ENCODE data around the gene RAB28. TPM values are rescaled to one million over a fixed set of nuclear protein-coding genes. Genes with fewer than 3 reads are reported as not detected.

Gene RAB28
- total RNA-seq, 1 experiment from 2014 or later = 17.1 TPM

DNA sequence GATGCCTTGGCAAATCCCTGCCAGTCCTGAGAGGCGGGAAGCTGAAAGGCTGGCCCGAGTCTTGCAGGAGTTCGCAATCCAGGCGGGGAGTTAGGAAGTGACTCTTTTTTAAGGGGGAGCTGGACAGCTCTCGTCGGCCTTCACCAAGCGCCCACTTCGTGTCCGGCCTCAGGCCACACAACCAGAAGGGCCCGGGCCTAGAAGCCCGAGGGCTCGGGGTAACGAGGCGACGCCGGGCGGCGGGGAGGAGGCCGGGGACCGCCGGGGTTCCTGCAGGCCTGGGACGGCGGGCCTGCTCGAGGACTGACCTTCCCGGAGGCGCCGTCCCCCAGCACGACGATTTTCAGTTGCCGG is 395 bp downstream of the RAB28 start:
- ChIA-PET CTCF (interaction anchor here (0.8 to 2.8 kb wide), 5 partner anchors 13 to 631 kb away, joined by 3 to 23 read pairs (median 7); no protein-coding TSS in a partner anchor), POLR2A (interaction anchor here (0.7 to 1.5 kb wide), 5 partner anchors 40 to 60 kb away, joined by 3 to 6 read pairs (median 4); partner anchors contain the start of gene NKX3-2)
- TF ChIP-seq GABPB1 (CRISPR knock-in tag; IDR thresholded peaks at IDR 0.05) = no peak
- TF ChIP-seq, protein P1, sequence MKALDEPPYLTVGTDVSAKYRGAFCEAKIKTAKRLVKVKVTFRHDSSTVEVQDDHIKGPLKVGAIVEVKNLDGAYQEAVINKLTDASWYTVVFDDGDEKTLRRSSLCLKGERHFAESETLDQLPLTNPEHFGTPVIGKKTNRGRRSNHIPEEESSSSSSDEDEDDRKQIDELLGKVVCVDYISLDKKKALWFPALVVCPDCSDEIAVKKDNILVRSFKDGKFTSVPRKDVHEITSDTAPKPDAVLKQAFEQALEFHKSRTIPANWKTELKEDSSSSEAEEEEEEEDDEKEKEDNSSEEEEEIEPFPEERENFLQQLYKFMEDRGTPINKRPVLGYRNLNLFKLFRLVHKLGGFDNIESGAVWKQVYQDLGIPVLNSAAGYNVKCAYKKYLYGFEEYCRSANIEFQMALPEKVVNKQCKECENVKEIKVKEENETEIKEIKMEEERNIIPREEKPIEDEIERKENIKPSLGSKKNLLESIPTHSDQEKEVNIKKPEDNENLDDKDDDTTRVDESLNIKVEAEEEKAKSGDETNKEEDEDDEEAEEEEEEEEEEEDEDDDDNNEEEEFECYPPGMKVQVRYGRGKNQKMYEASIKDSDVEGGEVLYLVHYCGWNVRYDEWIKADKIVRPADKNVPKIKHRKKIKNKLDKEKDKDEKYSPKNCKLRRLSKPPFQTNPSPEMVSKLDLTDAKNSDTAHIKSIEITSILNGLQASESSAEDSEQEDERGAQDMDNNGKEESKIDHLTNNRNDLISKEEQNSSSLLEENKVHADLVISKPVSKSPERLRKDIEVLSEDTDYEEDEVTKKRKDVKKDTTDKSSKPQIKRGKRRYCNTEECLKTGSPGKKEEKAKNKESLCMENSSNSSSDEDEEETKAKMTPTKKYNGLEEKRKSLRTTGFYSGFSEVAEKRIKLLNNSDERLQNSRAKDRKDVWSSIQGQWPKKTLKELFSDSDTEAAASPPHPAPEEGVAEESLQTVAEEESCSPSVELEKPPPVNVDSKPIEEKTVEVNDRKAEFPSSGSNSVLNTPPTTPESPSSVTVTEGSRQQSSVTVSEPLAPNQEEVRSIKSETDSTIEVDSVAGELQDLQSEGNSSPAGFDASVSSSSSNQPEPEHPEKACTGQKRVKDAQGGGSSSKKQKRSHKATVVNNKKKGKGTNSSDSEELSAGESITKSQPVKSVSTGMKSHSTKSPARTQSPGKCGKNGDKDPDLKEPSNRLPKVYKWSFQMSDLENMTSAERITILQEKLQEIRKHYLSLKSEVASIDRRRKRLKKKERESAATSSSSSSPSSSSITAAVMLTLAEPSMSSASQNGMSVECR (CRISPR knock-in tag; IDR thresholded peaks at IDR 0.05; ENCODE audit: borderline replicate concordance) = peak; percentile 64; the same call in 1 of the 2 replicates
- TF ChIP-seq, protein P2, sequence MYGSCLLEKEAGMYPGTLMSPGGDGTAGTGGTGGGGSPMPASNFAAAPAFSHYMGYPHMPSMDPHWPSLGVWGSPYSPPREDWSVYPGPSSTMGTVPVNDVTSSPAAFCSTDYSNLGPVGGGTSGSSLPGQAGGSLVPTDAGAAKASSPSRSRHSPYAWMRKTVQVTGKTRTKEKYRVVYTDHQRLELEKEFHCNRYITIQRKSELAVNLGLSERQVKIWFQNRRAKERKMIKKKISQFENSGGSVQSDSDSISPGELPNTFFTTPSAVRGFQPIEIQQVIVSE (CRISPR knock-in tag; IDR thresholded peaks at IDR 0.05; ENCODE audit: borderline replicate concordance) = no peak
- peak; percentile 40; the same call in 1 of the 2 replicates for TF ChIP-seq TP53 (CRISPR knock-in tag; IDR thresholded peaks at IDR 0.05)
- no peak for TF ChIP-seq ZNF423 (CRISPR knock-in tag; IDR thresholded peaks at IDR 0.05)
- Mint-ChIP-seq H3K4me3 (peak overlapping the region; percentile 91), H3K27me3 (ENCODE audit: low read depth) (peaks cover 13% of the 10 kb centered on the region; the same call in 1 of the 2 replicates), H3K27ac (peak overlapping the region; percentile 89), H3K4me1 (peaks cover 20% of the 10 kb centered on the region), H3K36me3 (no peaks in the 10 kb centered on the region), H3K9me3 (peaks cover 11% of the 10 kb centered on the region)
- DNase-seq (ENCODE audit: low spot score) = peak; percentile 50
- peak; percentile 43 for ATAC-seq

DNA sequence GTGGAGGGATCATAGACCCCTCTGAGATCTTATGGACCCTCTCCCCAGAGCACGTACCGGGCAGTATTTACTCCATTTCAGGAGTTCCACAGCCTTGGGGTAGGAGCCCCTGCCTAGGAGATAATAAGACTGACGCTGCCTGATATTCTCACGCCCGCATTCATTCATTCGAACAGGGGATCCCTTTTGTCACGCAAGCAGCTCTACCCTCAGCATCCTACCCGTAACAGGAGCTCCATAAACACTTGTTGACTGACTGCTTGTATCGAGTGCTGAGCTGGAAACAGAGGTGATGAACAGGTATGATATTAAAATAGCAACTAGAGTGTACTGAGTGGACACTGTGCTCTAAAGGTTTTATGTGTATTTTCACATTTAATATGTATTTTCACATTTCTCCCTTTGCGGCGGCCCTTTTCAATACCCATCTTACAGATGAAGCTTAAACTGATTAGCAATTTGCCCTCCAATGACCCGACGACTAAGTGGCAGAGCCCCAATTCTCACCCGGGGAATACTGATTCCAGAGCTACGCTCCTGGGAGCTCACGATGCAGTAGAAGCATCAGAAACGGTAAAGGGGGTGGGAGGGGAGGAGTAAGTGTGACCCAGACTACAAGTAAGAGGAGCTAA is 888 bp downstream of the RAB28 start:
- no peak for ATAC-seq
- Mint-ChIP-seq H3K27ac (peak overlapping the region; percentile 89), H3K27me3 (ENCODE audit: low read depth) (peaks cover 9% of the 10 kb centered on the region; the same call in 1 of the 2 replicates), H3K9me3 (peaks cover 7% of the 10 kb centered on the region), H3K4me1 (peaks cover 20% of the 10 kb centered on the region), H3K4me3 (peak overlapping the region; percentile 91), H3K36me3 (no peaks in the 10 kb centered on the region)
- ChIA-PET CTCF (interaction anchor here (0.8 to 2.8 kb wide), 5 partner anchors 13 to 630 kb away, joined by 3 to 23 read pairs (median 7); no protein-coding TSS in a partner anchor), POLR2A (interaction anchor here (0.7 to 1.5 kb wide), 5 partner anchors 39 to 61 kb away, joined by 3 to 6 read pairs (median 4); partner anchors contain the start of gene NKX3-2)
- no peak for TF ChIP-seq ETV6 (CRISPR knock-in tag; IDR thresholded peaks at IDR 0.05)
- no peak for TF ChIP-seq NR3C1 (CRISPR knock-in tag; conservative IDR thresholded peaks at IDR 0.05; ENCODE audit: low read depth)
- TF ChIP-seq, protein P3, sequence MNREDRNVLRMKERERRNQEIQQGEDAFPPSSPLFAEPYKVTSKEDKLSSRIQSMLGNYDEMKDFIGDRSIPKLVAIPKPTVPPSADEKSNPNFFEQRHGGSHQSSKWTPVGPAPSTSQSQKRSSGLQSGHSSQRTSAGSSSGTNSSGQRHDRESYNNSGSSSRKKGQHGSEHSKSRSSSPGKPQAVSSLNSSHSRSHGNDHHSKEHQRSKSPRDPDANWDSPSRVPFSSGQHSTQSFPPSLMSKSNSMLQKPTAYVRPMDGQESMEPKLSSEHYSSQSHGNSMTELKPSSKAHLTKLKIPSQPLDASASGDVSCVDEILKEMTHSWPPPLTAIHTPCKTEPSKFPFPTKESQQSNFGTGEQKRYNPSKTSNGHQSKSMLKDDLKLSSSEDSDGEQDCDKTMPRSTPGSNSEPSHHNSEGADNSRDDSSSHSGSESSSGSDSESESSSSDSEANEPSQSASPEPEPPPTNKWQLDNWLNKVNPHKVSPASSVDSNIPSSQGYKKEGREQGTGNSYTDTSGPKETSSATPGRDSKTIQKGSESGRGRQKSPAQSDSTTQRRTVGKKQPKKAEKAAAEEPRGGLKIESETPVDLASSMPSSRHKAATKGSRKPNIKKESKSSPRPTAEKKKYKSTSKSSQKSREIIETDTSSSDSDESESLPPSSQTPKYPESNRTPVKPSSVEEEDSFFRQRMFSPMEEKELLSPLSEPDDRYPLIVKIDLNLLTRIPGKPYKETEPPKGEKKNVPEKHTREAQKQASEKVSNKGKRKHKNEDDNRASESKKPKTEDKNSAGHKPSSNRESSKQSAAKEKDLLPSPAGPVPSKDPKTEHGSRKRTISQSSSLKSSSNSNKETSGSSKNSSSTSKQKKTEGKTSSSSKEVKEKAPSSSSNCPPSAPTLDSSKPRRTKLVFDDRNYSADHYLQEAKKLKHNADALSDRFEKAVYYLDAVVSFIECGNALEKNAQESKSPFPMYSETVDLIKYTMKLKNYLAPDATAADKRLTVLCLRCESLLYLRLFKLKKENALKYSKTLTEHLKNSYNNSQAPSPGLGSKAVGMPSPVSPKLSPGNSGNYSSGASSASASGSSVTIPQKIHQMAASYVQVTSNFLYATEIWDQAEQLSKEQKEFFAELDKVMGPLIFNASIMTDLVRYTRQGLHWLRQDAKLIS (CRISPR knock-in tag; IDR thresholded peaks at IDR 0.05; ENCODE audit: borderline replicate concordance) = no peak
- TF ChIP-seq SMAD4 (CRISPR knock-in tag; IDR thresholded peaks at IDR 0.05) = no peak
- TF ChIP-seq FOXJ3 (CRISPR knock-in tag; IDR thresholded peaks at IDR 0.05; ENCODE audit: borderline replicate concordance) = no peak
- no peak for TF ChIP-seq GABPB1 (CRISPR knock-in tag; IDR thresholded peaks at IDR 0.05)
- TF ChIP-seq, protein P4, sequence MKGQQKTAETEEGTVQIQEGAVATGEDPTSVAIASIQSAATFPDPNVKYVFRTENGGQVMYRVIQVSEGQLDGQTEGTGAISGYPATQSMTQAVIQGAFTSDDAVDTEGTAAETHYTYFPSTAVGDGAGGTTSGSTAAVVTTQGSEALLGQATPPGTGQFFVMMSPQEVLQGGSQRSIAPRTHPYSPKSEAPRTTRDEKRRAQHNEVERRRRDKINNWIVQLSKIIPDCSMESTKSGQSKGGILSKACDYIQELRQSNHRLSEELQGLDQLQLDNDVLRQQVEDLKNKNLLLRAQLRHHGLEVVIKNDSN (CRISPR knock-in tag; IDR thresholded peaks at IDR 0.05) = no peak
- TF ChIP-seq, protein P5, sequence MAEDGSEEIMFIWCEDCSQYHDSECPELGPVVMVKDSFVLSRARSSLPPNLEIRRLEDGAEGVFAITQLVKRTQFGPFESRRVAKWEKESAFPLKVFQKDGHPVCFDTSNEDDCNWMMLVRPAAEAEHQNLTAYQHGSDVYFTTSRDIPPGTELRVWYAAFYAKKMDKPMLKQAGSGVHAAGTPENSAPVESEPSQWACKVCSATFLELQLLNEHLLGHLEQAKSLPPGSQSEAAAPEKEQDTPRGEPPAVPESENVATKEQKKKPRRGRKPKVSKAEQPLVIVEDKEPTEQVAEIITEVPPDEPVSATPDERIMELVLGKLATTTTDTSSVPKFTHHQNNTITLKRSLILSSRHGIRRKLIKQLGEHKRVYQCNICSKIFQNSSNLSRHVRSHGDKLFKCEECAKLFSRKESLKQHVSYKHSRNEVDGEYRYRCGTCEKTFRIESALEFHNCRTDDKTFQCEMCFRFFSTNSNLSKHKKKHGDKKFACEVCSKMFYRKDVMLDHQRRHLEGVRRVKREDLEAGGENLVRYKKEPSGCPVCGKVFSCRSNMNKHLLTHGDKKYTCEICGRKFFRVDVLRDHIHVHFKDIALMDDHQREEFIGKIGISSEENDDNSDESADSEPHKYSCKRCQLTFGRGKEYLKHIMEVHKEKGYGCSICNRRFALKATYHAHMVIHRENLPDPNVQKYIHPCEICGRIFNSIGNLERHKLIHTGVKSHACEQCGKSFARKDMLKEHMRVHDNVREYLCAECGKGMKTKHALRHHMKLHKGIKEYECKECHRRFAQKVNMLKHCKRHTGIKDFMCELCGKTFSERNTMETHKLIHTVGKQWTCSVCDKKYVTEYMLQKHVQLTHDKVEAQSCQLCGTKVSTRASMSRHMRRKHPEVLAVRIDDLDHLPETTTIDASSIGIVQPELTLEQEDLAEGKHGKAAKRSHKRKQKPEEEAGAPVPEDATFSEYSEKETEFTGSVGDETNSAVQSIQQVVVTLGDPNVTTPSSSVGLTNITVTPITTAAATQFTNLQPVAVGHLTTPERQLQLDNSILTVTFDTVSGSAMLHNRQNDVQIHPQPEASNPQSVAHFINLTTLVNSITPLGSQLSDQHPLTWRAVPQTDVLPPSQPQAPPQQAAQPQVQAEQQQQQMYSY (CRISPR knock-in tag; IDR thresholded peaks at IDR 0.05) = no peak
- no peak for TF ChIP-seq ZBTB21 (CRISPR knock-in tag; IDR thresholded peaks at IDR 0.05; ENCODE audit: borderline replicate concordance)
- no peak for TF ChIP-seq CREM (CRISPR knock-in tag; IDR thresholded peaks at IDR 0.05)
- no peak for TF ChIP-seq ELF4 (CRISPR knock-in tag; IDR thresholded peaks at IDR 0.05; ENCODE audit: low read depth)
- no peak for DNase-seq (ENCODE audit: low spot score)
